Gastroesophageal sphincter (tissue), 4 donors: Measurements from ENCODE around the gene PXN. TPM values are rescaled to one million over a fixed set of nuclear protein-coding genes. Genes with fewer than 3 reads are reported as not detected.

Experiments
- ATAC-seq: fragments of 150-250 bp; one replicate; pipeline ENCODE4 v1.9.1; 2016; ENCODE audit warnings: mild to moderate bottlenecking, moderate library complexity
- H3K27ac ChIP-seq, 4 donors: fragments of 200-600 bp; sonication (generic) in 3 of 4; 1 replicate in 3 of 4; 2 replicates in 1 of 4; pipeline ENCODE4 v1.5.1; 2016 to 2019
- H3K27me3 ChIP-seq: fragments of 200-600 bp; sonication (generic); one replicate; pipeline ENCODE4 v1.5.1; 2019
- H3K36me3 ChIP-seq, 2 donors: fragments of 200-600 bp; sonication (generic); one replicate each; pipeline ENCODE4 v1.5.1; 2019; ENCODE audit warnings: control low read depth in 1 of 2
- H3K4me1 ChIP-seq, 3 donors: fragments of 200-600 bp; sonication (generic); 1 replicate in 2 of 3; 2 replicates in 1 of 3; pipeline ENCODE4 v1.5.1; 2016 to 2019; ENCODE audit warnings: control low read depth in 2 of 3
- H3K4me3 ChIP-seq, 2 donors: fragments of 200-600 bp; sonication (generic); one replicate each; pipeline ENCODE4 v1.5.1; 2019; ENCODE audit warnings: mild to moderate bottlenecking in 1 of 2, moderate library complexity in 1 of 2
- H3K9me3 ChIP-seq, 3 donors: fragments of 200-600 bp; sonication (generic); one replicate each; pipeline ENCODE4 v1.5.1; 2017 to 2019; ENCODE audit warnings: control low read depth in 2 of 3
- CTCF ChIP-seq, 4 experiments: fragments of 200-600 bp in 2 of 4; fragments of 450-650 bp in 2 of 4; sonication (generic) in 1 of 4; IDR thresholded peaks; one replicate each; pipeline ENCODE4 v1.5.1; 2017 to 2019; ENCODE audit warnings: antibody characterized with exemption in 4 of 4, mild to moderate bottlenecking in 2 of 4, moderate library complexity in 2 of 4
- EP300 ChIP-seq: sonication (generic); formaldehyde crosslinking; IDR thresholded peaks from one replicate; pipeline ENCODE4 v1.6.1; 2017; ENCODE audit warnings: antibody characterized with exemption, mild to moderate bottlenecking
- POLR2A ChIP-seq, 2 donors: fragments of 450-650 bp; IDR thresholded peaks; one replicate each; pipeline ENCODE4 v1.6.1; 2017; ENCODE audit warnings: antibody characterized with exemption in 2 of 2, mild to moderate bottlenecking in 2 of 2, moderate library complexity in 1 of 2
- POLR2AphosphoS5 ChIP-seq: sonication (generic); formaldehyde crosslinking; IDR thresholded peaks from one replicate; pipeline ENCODE4 v1.6.1; 2017; ENCODE audit warnings: antibody characterized with exemption
- WGBS, 2 donors: methylation state at CpG; one replicate each; pipeline ENCODE4 v1.1.5; 2018; ENCODE audit warnings: low coverage in 1 of 2; 5-methylcytosine and 5-hydroxymethylcytosine counted together
- total RNA-seq, 4 donors: library from RNA; depleted of rRNA; stranded (reverse); fragments of >200 nt; gene quantifications; one replicate each; pipeline ENCODE4 v1.1.0, GENCODE V29; 2016

PXN gene
- total RNA-seq, 4 donors from 2014 or later, result 43.2 to 80.4 (median 59.4) TPM

- Histone ChIP-seq H3K9me3 (no peaks in the 10 kb centered on the region), H3K4me1 (peaks cover 0 to 6% (median 0%) of the 10 kb centered on the region in 3 donors), H3K4me3 (no peak overlapping the region), H3K27ac (no peak overlapping the region), H3K36me3 (peaks cover 0 to 38% of the 10 kb centered on the region in 2 donors), H3K27me3 (no peaks in the 10 kb centered on the region)
- 89 to 96% methylated on average over 4 to 10 of the region's 10 CpGs for WGBS, 2 donors
- TF ChIP-seq EP300, result no peak
- no peak for ATAC-seq
Measured at GRCh38 chr12:120206228-120206627, 59.3 kb downstream of the PXN start.

DNA sequence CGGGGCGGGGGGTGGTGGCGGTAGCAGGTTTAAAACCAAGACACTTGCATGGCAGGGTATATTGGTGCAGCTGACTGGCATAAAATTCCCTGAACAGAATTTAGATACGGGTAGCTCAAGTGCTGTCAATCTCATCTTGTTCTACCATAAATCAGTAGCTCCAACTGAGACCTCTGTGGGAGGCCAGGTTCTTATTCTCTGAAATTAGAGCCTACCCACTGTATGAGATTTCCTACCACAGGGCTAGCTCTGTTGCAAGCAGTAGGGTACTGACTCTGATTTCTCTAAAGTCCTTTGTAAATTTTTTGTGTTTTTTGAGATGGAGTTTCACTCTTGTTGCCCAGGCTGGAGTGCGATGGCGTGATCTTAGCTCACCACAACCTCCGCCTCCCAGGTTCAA, 61.4 kb downstream of the PXN start:
- WGBS, 2 donors, result 93 to 97% methylated on average over 3 to 7 of the region's 7 CpGs
- peaks cover 0 to 22% of the 10 kb centered on the region in 2 donors for H3K36me3 ChIP-seq
- H3K4me3 ChIP-seq, result no peak overlapping the region
- no peaks in the 10 kb centered on the region for H3K27me3 ChIP-seq
- H3K9me3 ChIP-seq, result no peaks in the 10 kb centered on the region
- ATAC-seq, result no peak
- H3K4me1 ChIP-seq, result peaks cover 6 to 20% (median 7%) of the 10 kb centered on the region in 3 donors
- TF ChIP-seq POLR2AphosphoS5 (no peak), EP300 (no peak), POLR2A (IDR thresholded peaks at IDR 0.05) (no peak), CTCF (IDR thresholded peaks at IDR 0.05) (no peak)
- no peak overlapping the region for H3K27ac ChIP-seq

GRCh38 chr12:120200364-120200800, 65.1 kb downstream of the PXN start:
- 1 to 2% methylated on average over 8 to 9 of the region's 16 CpGs for WGBS, 2 donors
- Histone ChIP-seq H3K36me3 (peaks cover 2 to 41% of the 10 kb centered on the region in 2 donors), H3K9me3 (no peaks in the 10 kb centered on the region), H3K27me3 (no peaks in the 10 kb centered on the region), H3K27ac (peak overlapping the region; percentile 55 to 89 (median 86)), H3K4me3 (peak overlapping the region; percentile 71 to 77), H3K4me1 (peaks cover 6 to 54% (median 7%) of the 10 kb centered on the region in 3 donors)
- no peak for ATAC-seq
- TF ChIP-seq POLR2AphosphoS5 (no peak), EP300 (no peak), CTCF (IDR thresholded peaks at IDR 0.05) (no peak), POLR2A (IDR thresholded peaks at IDR 0.05) (no peak)

DNA sequence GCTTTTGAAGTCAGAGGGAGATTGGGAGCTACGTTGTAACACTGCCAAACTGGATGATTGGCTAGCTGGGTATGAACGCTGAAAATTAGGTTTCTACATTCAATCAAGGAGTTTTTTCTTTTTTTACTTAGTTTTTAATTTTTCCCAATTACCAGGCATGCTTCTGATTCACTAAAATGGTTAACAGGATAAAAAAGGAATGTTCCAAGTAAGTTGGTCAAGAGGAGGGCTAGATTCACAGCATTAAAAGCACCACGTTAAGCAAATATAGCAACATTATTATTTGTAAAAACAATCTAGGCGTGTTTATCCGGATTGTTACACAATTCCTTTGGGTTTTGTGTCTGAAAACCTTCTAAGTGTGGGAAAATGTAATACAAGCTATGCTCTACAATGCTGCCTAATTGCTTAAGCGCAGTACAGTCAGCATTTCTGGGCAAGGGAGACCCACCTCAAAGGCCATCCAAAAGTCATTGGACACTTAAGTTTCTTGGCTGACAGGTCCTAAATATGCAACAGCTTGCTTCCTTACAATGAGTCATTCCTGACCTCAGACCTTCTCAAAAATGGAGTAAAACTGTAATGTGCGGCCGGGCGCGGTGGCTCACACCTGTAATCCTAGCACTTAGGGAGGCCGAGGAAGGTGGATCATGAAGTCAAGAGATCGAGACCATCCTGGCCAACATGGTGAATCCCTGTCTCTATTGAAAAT, 65.8 kb downstream of the PXN start:
- TF ChIP-seq CTCF (IDR thresholded peaks at IDR 0.05) (no peak), POLR2A (IDR thresholded peaks at IDR 0.05) (no peak), POLR2AphosphoS5 (peak; percentile 92), EP300 (no peak)
- H3K4me1 ChIP-seq, result peaks cover 6 to 60% (median 10%) of the 10 kb centered on the region in 3 donors
- H3K27ac ChIP-seq, result peak overlapping the region; percentile 55 to 89 (median 86)
- H3K27me3 ChIP-seq, result no peaks in the 10 kb centered on the region
- WGBS, 2 donors, result 16 to 27% methylated on average over 9 to 10 of the region's 12 CpGs
- ATAC-seq, result peak; percentile 70
- peak overlapping the region; percentile 71 to 77 for H3K4me3 ChIP-seq
- H3K36me3 ChIP-seq, result peaks cover 2 to 41% of the 10 kb centered on the region in 2 donors
- H3K9me3 ChIP-seq, result no peaks in the 10 kb centered on the region

GRCh38 chr12:120199025-120199424, 66.5 kb downstream of the PXN start:
- Histone ChIP-seq H3K27ac (peak overlapping the region in 3 of 4 donors; percentile 21 to 89 (median 87)), H3K4me3 (peak overlapping the region in 1 of 2 donors; percentile 77), H3K27me3 (no peaks in the 10 kb centered on the region), H3K4me1 (peaks cover 6 to 62% (median 10%) of the 10 kb centered on the region in 3 donors), H3K36me3 (peaks cover 2 to 41% of the 10 kb centered on the region in 2 donors), H3K9me3 (no peaks in the 10 kb centered on the region)
- WGBS, 2 donors, result 68% methylated on average over 6 of the region's 7 CpGs; no CpG with 5 or more reads in 1 of the 2 donors
- TF ChIP-seq POLR2AphosphoS5 (no peak), POLR2A (IDR thresholded peaks at IDR 0.05) (no peak), CTCF (IDR thresholded peaks at IDR 0.05) (no peak), EP300 (no peak)
- no peak for ATAC-seq
